GM21825 (cell line): ENCODE data around the gene MAP2K5.
"Not testable (repeated sequence)": the region's sequence is repeated elsewhere in the genome, so short reads cannot be mapped to it uniquely, and the experiment has no call there.

ENCODE experiments used
- ATAC-seq: cut with Tn5 transposase; IDR thresholded peaks from one replicate; pipeline ENCODE4 v1.9.1; 2021; ENCODE audit warnings: mild to moderate bottlenecking, moderate library complexity; ENCODE audit not compliant: unreplicated experiment

The MAP2K5 gene

GRCh38 chr15:67652586-67652985, 110.1 kb downstream of the MAP2K5 start:
- ATAC-seq, result no peak

- no peak for ATAC-seq
Measured at GRCh38 chr15:67660446-67660845, 117.9 kb downstream of the MAP2K5 start.

GRCh38 chr15:67660874-67661606, 118.5 kb downstream of the MAP2K5 start:
- ATAC-seq, result no peak

GRCh38 chr15:67670647-67671305, 128.3 kb downstream of the MAP2K5 start:
- no peak for ATAC-seq

- not testable (repeated sequence) for ATAC-seq
Measured at GRCh38 chr15:67672834-67673233, 130.3 kb downstream of the MAP2K5 start.

- ATAC-seq, result no peak
Measured at GRCh38 chr15:67674983-67675382, 132.5 kb downstream of the MAP2K5 start.

GRCh38 chr15:67678089-67678488, 135.6 kb downstream of the MAP2K5 start:
- no peak for ATAC-seq

- ATAC-seq, result no peak
Measured at GRCh38 chr15:67678993-67679392, 136.5 kb downstream of the MAP2K5 start.

- no peak for ATAC-seq
Measured at GRCh38 chr15:67680641-67681040, 138.1 kb downstream of the MAP2K5 start.

- no peak for ATAC-seq
Measured at GRCh38 chr15:67685008-67685599, 142.6 kb downstream of the MAP2K5 start.

GRCh38 chr15:67685716-67686115, 143.2 kb downstream of the MAP2K5 start:
- no peak for ATAC-seq

GRCh38 chr15:67690936-67691335, 148.4 kb downstream of the MAP2K5 start:
- no peak for ATAC-seq

GRCh38 chr15:67691450-67691849, 148.9 kb downstream of the MAP2K5 start:
- no peak for ATAC-seq

GRCh38 chr15:67692573-67692972, 150.1 kb downstream of the MAP2K5 start:
- no peak for ATAC-seq

- ATAC-seq, result no peak
Measured at GRCh38 chr15:67696087-67696486, 153.6 kb downstream of the MAP2K5 start.

- ATAC-seq, result no peak
Measured at GRCh38 chr15:67700023-67700422, 157.5 kb downstream of the MAP2K5 start.

GRCh38 chr15:67701669-67702068, 159.2 kb downstream of the MAP2K5 start:
- ATAC-seq, result no peak

- ATAC-seq, result no peak
Measured at GRCh38 chr15:67707520-67708283, 165.2 kb downstream of the MAP2K5 start.

- ATAC-seq, result no peak
Measured at GRCh38 chr15:67708500-67708899, 166.0 kb downstream of the MAP2K5 start.

GRCh38 chr15:67715170-67715569, 172.7 kb downstream of the MAP2K5 start:
- no peak for ATAC-seq

GRCh38 chr15:67716171-67716570, 173.7 kb downstream of the MAP2K5 start:
- ATAC-seq, result no peak
